Tibial nerve (tissue), 4 donors: ENCODE measurements around the gene KRTAP5-7.

ENCODE experiments used
- EP300 ChIP-seq, 2 donors: sonication (generic); formaldehyde crosslinking; IDR thresholded peaks; one replicate each; pipeline ENCODE4 v1.6.1; 2017; ENCODE audit warnings: antibody characterized with exemption in 2 of 2, mild to moderate bottlenecking in 1 of 2
- POLR2A ChIP-seq, 2 donors: fragments of 450-650 bp; IDR thresholded peaks; one replicate each; pipeline ENCODE4 v1.6.1; 2017; ENCODE audit warnings: antibody characterized with exemption in 2 of 2, mild to moderate bottlenecking in 2 of 2, moderate library complexity in 2 of 2
- TF ChIP-seq, protein P1 (sequence below), 5 experiments: fragments of 200-600 bp in 3 of 5; fragments of 450-650 bp in 2 of 5; sonication (generic) in 3 of 5; IDR thresholded peaks; one replicate each; pipeline ENCODE4 v1.5.1; 2016 to 2019; ENCODE audit warnings: antibody characterized with exemption in 5 of 5, mild to moderate bottlenecking in 3 of 5, moderate library complexity in 2 of 5

DNA sequence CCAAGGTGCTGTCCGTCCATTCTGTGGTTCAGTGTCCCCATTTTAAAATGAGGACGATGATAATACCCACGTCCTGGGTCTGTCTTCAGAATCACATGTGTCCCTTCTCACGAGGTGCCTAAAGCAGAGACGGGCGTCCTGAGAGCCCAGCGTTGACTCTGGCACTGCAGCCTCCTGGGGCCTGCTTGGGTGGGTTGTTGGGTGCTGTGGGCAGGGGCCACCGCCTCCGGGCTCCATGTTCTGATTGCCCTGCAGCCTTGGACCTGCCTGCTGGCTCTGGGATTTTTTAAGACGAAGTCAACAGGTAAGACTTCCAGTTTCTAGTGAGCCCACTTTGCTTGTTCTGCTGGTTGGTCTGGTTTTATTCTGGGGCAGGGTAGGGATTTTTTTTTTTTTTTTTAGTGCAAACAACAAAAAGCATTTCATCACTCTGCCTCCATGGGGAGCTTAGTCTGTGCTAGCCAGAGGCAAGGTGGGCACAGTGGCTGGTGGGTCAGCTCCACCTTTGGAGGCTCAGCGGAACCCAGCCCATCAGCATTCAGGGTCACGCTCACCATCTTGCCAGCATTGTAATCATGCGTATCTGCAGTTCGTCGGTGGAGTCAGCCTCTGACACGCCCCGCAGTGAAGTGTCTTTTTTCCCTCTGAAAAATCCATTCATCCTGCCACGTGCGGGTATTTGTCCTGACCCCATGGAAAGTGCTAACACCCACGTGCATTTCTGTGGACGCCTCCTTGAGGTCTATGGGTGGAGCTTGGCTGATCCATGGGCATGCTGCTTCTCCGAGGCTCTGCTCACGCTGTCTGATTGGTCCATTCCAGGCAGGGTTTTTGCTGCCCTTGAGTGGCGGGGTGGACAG lies 45.7 kb upstream of the KRTAP5-7 start:
- no peak for TF ChIP-seq POLR2A (IDR thresholded peaks at IDR 0.05)
- TF ChIP-seq, protein P1, sequence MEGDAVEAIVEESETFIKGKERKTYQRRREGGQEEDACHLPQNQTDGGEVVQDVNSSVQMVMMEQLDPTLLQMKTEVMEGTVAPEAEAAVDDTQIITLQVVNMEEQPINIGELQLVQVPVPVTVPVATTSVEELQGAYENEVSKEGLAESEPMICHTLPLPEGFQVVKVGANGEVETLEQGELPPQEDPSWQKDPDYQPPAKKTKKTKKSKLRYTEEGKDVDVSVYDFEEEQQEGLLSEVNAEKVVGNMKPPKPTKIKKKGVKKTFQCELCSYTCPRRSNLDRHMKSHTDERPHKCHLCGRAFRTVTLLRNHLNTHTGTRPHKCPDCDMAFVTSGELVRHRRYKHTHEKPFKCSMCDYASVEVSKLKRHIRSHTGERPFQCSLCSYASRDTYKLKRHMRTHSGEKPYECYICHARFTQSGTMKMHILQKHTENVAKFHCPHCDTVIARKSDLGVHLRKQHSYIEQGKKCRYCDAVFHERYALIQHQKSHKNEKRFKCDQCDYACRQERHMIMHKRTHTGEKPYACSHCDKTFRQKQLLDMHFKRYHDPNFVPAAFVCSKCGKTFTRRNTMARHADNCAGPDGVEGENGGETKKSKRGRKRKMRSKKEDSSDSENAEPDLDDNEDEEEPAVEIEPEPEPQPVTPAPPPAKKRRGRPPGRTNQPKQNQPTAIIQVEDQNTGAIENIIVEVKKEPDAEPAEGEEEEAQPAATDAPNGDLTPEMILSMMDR (IDR thresholded peaks at IDR 0.05): no peak
- no peak for TF ChIP-seq EP300 (IDR thresholded peaks at IDR 0.05)
